GM06990 (cell line): Measurements from ENCODE around the gene MPZL3.
"Not testable (repeated sequence)": the region's sequence is repeated elsewhere in the genome, so short reads cannot be mapped to it uniquely, and the experiment has no call there.

Experiments used
- DNase-seq: peaks from one replicate; pipeline ENCODE4 v3.0.0-alpha.2; 2011; ENCODE audit not compliant: insufficient read length; ENCODE audit errors: extremely low read depth
- H3K27me3 ChIP-seq: replicated peaks from 2 replicates; pipeline ENCODE4 v1.6.0; 2011; ENCODE audit warnings: low read length; ENCODE audit not compliant: control insufficient read depth, insufficient read depth
- H3K36me3 ChIP-seq: 2 replicates; pipeline ENCODE4 v1.5.1; 2011; ENCODE audit warnings: low read length; ENCODE audit not compliant: control insufficient read depth, insufficient read depth
- H3K4me3 ChIP-seq: replicated peaks from 2 replicates; pipeline ENCODE4 v1.5.1; 2011; ENCODE audit warnings: low read depth, mild to moderate bottlenecking, control low read depth, low read length
- CTCF ChIP-seq: IDR thresholded peaks from 2 replicates; pipeline ENCODE4 v1.5.1; 2011; ENCODE audit warnings: low read length, control low read depth, mild to moderate bottlenecking, inconsistent platforms; ENCODE audit not compliant: insufficient read depth, poor library complexity, severe bottlenecking

Gene MPZL3

GRCh38 chr11:118199135-118199534 lies 53.0 kb downstream of the MPZL3 start:
- TF ChIP-seq CTCF = no peak
- H3K4me3 ChIP-seq = no peak overlapping the region
- no peak for DNase-seq
- peaks cover 2% of the 10 kb centered on the region for H3K27me3 ChIP-seq
- H3K36me3 ChIP-seq = no peaks in the 10 kb centered on the region

- Histone ChIP-seq H3K4me3 (no peak overlapping the region), H3K27me3 (peaks cover 2% of the 10 kb centered on the region), H3K36me3 (no peaks in the 10 kb centered on the region)
- peak; percentile 95 for TF ChIP-seq CTCF
- peak; percentile 59 for DNase-seq
Observed at GRCh38 chr11:118198370-118198769, 53.8 kb downstream of the MPZL3 start.

- H3K36me3 ChIP-seq = no peaks in the 10 kb centered on the region
- no peak for DNase-seq
- TF ChIP-seq CTCF = no peak
- H3K4me3 ChIP-seq = no peak overlapping the region
- H3K27me3 ChIP-seq = no peaks in the 10 kb centered on the region; the same call in none of the 2 replicates
Observed at GRCh38 chr11:118194835-118195627, 57.1 kb downstream of the MPZL3 start.

GRCh38 chr11:118193910-118194566 lies 58.1 kb downstream of the MPZL3 start:
- H3K27me3 ChIP-seq = no peaks in the 10 kb centered on the region; the same call in none of the 2 replicates
- no peaks in the 10 kb centered on the region for H3K36me3 ChIP-seq
- H3K4me3 ChIP-seq = no peak overlapping the region
- no peak for TF ChIP-seq CTCF
- no peak for DNase-seq

- H3K4me3 ChIP-seq, DNase-seq, H3K36me3 ChIP-seq, H3K27me3 ChIP-seq: not testable (repeated sequence)
Observed at GRCh38 chr11:118192817-118193216, 59.3 kb downstream of the MPZL3 start.

- H3K27me3 ChIP-seq, DNase-seq, H3K4me3 ChIP-seq: not testable (repeated sequence)
Observed at GRCh38 chr11:118190942-118191506, 61.1 kb downstream of the MPZL3 start.

More at GRCh38 chr11:118190942-118191506, 61.1 kb downstream of the MPZL3 start:
- not testable (repeated sequence) for H3K36me3 ChIP-seq
